HG03135 (cell line): ENCODE results near the gene DLL3.
"Not testable (repeated sequence)": the region's sequence is repeated elsewhere in the genome, so short reads cannot be mapped to it uniquely, and the experiment has no call there.

Source experiments
- ATAC-seq: cut with Tn5 transposase; IDR thresholded peaks from one replicate; pipeline ENCODE4 v1.9.1; 2021; ENCODE audit warnings: mild to moderate bottlenecking, moderate library complexity; ENCODE audit not compliant: unreplicated experiment

DLL3 gene

DNA sequence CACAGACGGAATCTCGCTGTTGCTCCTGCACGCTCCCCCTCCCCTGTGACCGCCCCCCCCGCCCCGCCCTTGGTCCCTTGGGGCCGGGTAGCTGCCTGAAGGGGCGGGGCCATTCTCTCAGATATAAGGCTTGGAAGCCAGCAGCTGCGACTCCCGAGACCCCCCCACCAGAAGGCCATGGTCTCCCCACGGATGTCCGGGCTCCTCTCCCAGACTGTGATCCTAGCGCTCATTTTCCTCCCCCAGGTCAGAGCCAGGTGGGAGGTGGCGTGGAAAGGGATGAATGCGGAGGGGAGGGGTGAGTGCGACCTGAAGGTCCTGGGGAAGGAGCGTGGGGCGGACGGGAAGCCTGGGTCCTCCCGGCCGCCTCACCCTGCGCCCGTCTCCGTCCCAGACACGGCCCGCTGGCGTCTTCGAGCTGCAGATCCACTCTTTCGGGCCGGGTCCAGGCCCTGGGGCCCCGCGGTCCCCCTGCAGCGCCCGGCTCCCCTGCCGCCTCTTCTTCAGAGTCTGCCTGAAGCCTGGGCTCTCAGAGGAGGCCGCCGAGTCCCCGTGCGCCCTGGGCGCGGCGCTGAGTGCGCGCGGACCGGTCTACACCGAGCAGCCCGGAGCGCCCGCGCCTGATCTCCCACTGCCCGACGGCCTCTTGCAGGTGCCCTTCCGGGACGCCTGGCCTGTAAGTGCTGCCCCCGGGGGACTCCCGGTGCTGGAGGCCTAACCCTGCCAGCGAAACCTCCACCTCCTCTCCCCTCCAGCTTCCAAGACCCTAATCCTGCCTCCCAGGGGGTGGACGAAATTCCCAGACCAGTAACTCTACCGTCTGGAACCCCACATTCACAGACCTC lies at the start of gene DLL3:
Gene DLL3, plus strand, starts transcription at position 150 of the 845 bp plus-strand sequence. Its CDS starts 28 bp downstream, at position 178.
- ATAC-seq = no peak

- no peak for ATAC-seq
These were observed 49.5 kb upstream of the DLL3 start for GRCh38 chr19:39449116-39449797.

DNA sequence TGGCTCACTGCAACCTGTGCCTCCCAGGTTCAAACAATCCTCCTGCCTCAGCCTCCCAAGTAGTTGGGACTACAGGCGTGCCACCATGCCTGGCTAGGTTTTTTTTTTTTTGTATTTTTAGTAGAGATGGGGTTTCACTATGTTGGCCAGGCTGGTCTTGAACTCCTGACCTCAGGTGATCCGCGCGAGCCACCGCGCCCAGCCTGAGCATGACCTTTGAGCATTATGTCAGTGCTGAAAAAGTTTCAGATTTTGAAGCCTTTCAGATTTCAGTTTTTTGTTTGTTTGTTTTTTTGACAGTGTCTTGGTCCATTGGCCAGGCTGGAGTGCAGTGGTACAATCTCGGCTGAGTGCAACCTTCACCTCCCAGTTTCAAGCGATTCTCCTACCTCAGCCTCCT lies 47.5 kb upstream of the DLL3 start:
- not testable (repeated sequence) for ATAC-seq

GRCh38 chr19:39463403-39463802 lies 35.3 kb upstream of the DLL3 start:
- no peak for ATAC-seq

GRCh38 chr19:39465956-39466747 lies 32.6 kb upstream of the DLL3 start:
- no peak for ATAC-seq

GRCh38 chr19:39467941-39468340 lies 30.8 kb upstream of the DLL3 start:
- no peak for ATAC-seq

DNA sequence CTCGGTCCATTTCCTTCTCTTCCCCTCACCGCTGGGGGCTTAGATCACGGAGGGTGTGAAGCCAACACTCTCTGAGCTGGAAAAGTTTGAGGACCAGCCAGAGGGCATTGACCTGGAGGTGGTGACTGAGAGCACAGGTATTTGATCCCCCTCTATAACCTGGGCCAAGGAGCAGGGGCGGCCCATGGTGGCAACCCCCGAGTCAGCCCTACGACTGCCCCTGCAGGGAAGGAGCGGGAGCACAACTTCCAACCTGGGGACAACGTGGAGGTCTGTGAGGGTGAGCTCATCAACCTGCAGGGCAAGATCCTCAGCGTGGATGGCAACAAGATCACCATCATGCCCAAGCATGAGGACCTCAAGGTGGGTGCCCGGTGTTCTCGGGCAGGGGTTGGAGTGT lies 29.7 kb upstream of the DLL3 start:
- no peak for ATAC-seq

DNA sequence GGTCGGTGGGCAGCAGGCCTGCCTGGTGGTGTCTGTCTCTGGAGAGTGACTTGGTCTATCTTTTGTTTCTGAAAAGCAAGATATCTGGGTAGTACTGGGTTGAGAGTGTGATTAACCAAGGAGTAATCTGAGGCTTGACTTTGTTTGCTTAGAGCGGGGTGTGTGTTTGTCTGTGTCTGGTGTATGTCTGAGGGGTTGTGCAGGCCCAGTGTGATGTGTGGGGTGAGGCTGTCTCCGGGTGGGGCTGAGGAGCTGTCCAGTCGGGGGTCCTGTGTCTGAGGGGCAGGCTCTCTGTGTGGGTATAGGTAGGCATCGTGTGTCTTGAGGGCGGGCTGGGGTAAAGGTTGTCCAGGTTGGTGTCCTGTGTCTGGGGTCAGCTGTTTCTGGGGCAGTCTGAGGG lies 29.2 kb upstream of the DLL3 start:
- no peak for ATAC-seq

DNA sequence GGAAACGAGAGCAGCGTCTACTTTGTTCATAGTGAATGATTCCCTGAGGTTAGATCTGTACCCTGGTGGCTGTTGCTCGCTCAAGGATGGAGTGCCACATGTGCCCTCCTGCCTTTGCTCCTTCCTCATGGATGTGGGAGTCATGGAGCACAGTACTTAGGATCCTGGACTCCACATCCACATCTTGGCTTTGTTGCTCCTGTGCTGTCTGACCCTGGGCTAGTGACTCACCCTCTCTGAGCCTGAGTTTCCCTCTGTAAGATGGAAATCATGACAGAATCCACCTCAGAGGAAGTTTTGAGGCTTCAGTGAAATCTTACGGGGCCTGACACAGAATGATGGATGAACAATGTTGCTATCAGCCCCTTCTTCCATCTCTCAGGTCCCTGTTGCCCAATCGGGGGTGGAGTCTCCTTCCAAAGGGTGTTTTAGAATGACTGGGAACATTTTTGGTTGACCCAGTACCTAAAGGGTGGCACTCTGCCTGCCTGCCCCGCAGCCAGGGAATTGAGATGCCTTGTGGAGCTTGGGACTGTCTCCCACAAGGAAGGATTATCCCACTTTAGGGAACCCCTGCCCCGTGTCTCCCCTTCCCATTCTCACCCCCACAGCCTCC lies 27.9 kb upstream of the DLL3 start:
- ATAC-seq = no peak

DNA sequence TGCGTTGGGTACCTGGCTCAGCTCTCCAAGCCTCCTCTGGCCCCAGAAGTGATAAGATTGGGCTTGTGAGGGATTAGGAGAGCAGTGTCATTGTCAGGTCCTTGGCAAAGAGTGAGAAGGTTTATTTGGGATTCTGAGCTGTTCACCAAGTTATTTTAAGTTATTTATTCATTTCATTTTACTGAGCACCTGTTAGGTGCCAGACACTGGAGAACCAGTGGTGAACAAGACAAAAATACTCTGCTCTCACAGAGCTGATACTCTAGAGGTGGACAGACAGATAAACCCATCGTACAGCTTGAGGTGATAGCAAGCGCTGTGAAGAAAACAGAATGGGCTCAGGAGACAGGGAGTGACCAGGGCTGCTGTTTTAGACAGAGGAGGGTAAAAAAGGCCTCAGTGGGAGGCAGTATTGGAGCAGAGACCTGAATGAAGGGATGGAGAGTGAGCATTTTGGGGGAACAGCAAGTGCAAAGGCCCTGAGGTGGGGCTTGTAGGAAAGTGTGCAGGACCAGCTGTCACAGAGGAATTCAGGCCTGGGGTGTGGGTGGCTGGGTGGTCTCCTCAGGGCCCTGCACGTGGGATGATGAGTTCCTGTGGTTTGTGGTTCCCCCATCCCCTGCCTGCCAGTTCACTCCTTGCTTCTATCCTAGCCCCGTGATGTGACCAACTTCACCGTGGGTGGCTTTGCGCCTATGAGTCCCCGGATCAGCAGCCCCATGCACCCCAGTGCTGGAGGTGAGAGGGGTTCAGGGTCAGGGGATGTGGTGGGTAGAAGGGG lies 26.8 kb upstream of the DLL3 start:
- no peak for ATAC-seq

DNA sequence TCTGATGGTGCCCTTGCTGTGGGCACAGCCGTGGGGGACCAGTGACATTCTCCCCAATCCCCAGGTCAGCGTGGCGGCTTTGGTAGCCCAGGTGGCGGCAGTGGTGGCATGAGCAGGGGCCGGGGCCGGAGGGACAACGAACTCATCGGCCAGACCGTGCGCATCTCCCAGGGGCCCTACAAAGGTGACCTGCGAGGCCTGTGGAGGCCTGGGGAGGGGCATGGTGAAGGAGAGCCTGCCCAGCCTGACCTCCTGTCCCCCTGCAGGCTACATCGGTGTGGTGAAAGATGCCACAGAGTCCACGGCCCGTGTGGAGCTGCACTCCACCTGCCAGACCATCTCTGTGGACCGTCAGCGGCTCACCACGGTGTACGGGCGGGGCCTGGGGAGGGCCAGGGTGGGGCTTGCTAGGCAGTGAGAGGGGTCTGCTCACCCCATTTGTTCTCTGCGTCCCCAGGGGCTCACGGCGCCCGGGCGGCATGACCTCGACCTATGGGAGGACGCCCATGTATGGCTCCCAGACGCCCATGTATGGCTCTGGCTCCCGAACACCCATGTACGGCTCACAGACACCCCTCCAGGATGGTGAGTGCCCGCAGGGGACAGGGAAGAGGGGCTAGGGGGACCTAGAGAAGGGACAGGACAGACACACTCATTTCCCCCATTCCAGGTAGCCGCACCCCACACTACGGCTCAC lies 25.9 kb upstream of the DLL3 start:
- ATAC-seq = no peak

GRCh38 chr19:39473443-39473960 lies 25.2 kb upstream of the DLL3 start:
- no peak for ATAC-seq

DNA sequence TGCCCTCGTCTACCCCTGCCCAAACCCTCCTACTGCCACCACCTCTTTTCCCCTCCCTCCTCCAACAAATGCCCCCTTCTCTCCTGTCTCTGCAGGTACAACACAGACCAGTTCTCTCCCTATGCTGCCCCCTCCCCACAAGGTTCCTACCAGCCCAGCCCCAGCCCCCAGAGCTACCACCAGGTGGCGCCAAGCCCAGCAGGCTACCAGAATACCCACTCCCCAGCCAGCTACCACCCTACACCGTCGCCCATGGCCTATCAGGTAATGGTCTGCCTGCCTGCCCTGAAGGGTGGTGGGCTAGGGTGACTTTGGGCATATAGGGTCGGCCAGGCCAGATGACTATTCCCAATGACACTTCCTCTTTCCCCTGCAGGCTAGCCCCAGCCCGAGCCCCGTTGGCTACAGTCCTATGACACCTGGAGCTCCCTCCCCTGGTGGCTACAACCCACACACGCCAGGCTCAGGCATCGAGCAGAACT lies 24.6 kb upstream of the DLL3 start:
- ATAC-seq = no peak

GRCh38 chr19:39475748-39476147 lies 23.0 kb upstream of the DLL3 start:
- no peak for ATAC-seq

DNA sequence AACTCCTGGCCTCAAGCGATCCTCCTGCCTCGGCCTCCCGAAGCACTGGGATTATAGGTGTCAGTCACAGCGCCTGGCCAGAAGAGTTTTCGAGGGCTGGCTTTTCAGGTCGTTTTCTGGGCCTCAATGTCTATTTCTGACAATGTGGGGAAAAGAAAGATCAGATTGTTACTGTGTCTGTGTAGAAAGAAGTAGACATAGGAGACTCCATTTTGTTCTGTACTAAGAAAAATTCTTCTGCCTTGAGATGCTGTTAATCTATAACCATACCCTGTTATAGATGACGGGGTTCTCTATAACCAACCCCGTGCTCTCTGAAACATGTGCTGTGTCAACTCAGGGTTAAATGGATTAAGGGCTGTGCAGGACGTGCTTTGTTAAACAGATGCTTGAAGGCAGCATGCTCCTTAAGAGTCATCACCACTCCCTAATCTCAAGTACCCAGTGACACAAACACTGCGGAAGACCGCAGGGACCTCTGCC lies 19.4 kb upstream of the DLL3 start:
- ATAC-seq = not testable (repeated sequence)

- ATAC-seq = no peak
These were observed 18.8 kb upstream of the DLL3 start for GRCh38 chr19:39479916-39480315.

DNA sequence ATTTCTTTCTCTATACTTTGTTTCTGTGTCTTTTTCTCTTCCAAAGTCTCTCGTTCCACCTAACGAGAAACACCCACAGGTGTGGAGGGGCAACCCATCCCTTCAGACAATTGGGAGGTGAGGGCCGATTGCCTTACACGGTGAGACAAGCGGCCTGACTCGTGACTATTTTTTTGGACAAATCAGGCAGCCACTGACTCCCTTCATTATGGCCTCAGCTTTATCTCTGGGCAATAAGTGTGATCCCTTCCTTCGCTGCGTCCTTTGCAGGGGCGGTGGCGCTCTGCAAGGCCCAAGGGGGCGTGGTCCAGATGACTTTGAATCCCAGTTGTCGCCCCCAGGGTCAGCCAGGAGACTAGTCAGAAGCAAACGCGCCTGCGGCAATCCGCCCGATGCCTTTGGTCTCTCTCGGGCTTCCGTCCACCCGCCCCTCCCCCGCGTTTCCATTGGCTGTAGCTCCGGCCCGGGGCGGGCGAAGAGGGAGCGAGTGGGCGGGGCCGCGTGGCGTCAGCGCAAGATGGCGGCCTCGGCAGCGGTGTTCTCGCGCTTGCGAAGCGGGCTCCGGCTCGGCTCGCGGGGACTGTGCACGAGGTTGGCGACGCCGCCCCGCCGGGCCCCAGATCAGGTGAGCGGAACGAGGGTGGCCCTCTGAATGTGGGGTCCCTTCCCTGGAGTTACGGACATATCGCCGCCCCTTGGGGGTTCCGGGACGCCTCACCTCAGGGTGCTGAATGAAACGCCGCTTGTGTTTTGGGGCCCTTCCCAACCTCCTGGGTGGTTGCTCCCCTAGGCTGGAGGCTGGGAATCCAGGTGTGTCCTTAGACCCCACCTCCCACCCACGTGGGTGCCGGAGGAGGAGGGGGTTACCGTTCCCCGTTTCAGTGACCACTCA lies 18.2 kb upstream of the DLL3 start, which contains the start of gene TIMM50:
Gene TIMM50, plus strand, starts transcription at position 502 of the 892 bp plus-strand sequence. Its CDS starts 16 bp downstream, at position 518.
- peak; percentile 86 for ATAC-seq

GRCh38 chr19:39481229-39481545 lies 17.6 kb upstream of the DLL3 start:
- peak; percentile 5 for ATAC-seq
